Muscle of back (tissue), 11 donors: ENCODE measurements around the gene LINGO3. TPM values are rescaled to one million over a fixed set of nuclear protein-coding genes. Genes with fewer than 3 reads are reported as not detected.
"Not testable (repeated sequence)": the region's sequence is repeated elsewhere in the genome, so short reads cannot be mapped to it uniquely, and the experiment has no call there.

ENCODE experiments used
- DNase-seq, 3 donors: peaks; one replicate each; pipeline versions ENCODE4 v3.0.0 to v3.0.0-alpha.2; 2013
- polyA plus RNA-seq, 10 donors: library from polyadenylated mRNA; unstranded; fragments of 120-200 nt; gene quantifications; one replicate each; pipeline ENCODE4 v1.2.1, GENCODE V29; 2013; ENCODE audit not compliant: insufficient read length in 10 of 10

The LINGO3 gene
- polyA plus RNA-seq, 10 donors, result 0.05 to 0.27 (median 0.09) TPM; not detected in 6

GRCh38 chr19:2282062-2282861, 25.7 kb downstream of the LINGO3 start, which contains the start of gene PEAK3:
TSS of gene PEAK3 (minus strand) at chr19:2282175. CDS start at chr19:2280931, 1,244 bp downstream.
- peak in 1 of 3 donors; percentile 84 for DNase-seq

GRCh38 chr19:2281265-2282061, 26.5 kb downstream of the LINGO3 start:
- not testable (repeated sequence) for DNase-seq

- no peak for DNase-seq
Observed at GRCh38 chr19:2280633-2281264, 27.2 kb downstream of the LINGO3 start.

GRCh38 chr19:2278459-2279158, 29.3 kb downstream of the LINGO3 start:
- DNase-seq, result no peak

- no peak for DNase-seq
Observed at GRCh38 chr19:2277138-2277537, 30.8 kb downstream of the LINGO3 start.

GRCh38 chr19:2276429-2276986, 31.4 kb downstream of the LINGO3 start:
- DNase-seq, result no peak

GRCh38 chr19:2275588-2276428, 32.1 kb downstream of the LINGO3 start:
- DNase-seq, result peak in 1 of 3 donors; percentile 60

- peak in 1 of 3 donors; percentile 75 for DNase-seq
Observed at GRCh38 chr19:2274931-2275535, 32.9 kb downstream of the LINGO3 start.

GRCh38 chr19:2274185-2274711, 33.7 kb downstream of the LINGO3 start:
- DNase-seq, result no peak

- peak in 2 of 3 donors; percentile 80 to 88 for DNase-seq
Observed at GRCh38 chr19:2273356-2274184, 34.4 kb downstream of the LINGO3 start.

GRCh38 chr19:2271234-2272103, 36.5 kb downstream of the LINGO3 start:
- no peak for DNase-seq

GRCh38 chr19:2270423-2271233, 37.3 kb downstream of the LINGO3 start:
- DNase-seq, result peak; percentile 77 to 94 (median 90)

- peak in 1 of 3 donors; percentile 64 for DNase-seq
Observed at GRCh38 chr19:2270157-2270422, 37.9 kb downstream of the LINGO3 start.

- peak; percentile 97 to 99 (median 98) for DNase-seq
Observed at GRCh38 chr19:2269244-2270156, 38.5 kb downstream of the LINGO3 start.

GRCh38 chr19:2268861-2269243, 39.1 kb downstream of the LINGO3 start:
- no peak for DNase-seq

GRCh38 chr19:2268480-2268830, 39.5 kb downstream of the LINGO3 start:
- no peak for DNase-seq
